GM18873 (cell line): ENCODE data around the gene DOCK10.
A peak's percentile ranks its signal among the peaks of the same experiment; 100 is the strongest.
"Not testable (repeated sequence)": the region's sequence is repeated elsewhere in the genome, so short reads cannot be mapped to it uniquely, and the experiment has no call there.

ENCODE experiments used
- ATAC-seq: cut with Tn5 transposase; IDR thresholded peaks from one replicate; pipeline ENCODE4 v1.9.1; 2021; ENCODE audit warnings: mild to moderate bottlenecking, moderate library complexity, moderate number of reproducible peaks; ENCODE audit not compliant: unreplicated experiment, low FRiP score

Gene DOCK10

DNA sequence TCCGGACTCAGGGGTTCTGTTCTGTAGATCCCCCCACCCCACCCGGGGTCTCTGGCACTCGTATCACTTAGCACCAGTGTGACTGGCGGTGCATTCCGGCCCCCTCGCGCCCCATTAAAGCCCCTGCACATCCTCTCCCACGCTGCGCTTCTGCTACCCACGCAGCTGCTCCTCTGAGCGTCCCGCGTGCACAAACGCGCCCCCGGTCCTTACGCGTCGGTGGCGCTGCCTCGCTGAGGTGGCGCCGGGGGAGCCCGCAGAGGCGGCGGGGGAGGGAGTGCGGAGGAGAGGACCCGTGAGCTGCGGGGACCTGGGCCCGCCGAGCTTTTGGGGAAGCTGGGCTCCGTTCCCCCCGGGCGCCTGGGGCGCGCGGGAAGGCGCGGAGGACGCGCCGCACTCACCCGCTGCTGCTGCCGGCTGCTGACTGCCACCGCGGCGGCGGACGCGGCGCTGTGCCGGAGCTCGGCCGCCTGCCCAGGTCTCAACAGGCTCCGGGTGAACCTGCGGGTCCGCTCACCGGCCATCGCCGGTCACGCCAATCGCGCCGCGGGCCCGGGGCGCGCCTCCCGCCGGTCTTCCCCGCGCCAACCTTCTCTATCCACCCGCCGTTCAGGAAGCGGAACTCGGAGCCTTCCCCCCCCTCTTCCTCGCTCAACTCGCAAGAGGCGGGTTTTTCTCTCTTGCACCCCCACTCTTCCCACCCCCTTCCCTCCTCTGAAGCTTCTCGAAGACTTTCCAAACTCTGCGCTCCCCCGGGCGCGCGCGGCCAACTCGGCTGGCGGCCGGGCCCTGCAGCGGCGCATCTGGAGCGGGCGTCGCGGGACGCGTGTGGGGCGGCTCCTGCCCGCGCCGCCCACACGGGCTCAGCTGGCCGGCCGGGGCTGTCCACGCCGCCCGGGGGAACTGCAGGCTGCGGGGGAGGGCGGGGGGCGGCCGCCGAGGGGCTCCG, at the start of gene DOCK10:
Gene DOCK10 (minus strand): TSS at position 618 of the 949 bp plus-strand sequence. CDS start 94 bp downstream, at position 524.
- peak; percentile 12 for ATAC-seq

DNA sequence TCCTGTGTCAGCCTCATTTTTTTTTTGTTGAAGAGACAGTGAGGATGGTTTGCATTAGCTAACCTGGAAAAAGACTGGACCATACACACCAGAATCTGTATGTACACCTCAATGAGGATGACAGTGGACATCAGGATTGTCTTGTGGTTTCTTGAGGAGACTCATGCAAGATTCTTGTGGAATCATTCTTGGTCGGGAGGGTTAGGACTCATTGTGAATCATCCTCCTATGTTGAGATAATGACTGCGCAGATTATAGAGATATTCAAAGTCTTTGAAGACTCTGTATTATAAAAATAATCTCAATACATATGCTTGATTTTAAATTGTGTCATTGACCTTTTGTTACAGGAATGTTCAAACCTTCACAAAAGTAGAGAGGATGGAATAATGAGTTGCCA, 49.1 kb upstream of the DOCK10 start:
- ATAC-seq, result no peak

DNA sequence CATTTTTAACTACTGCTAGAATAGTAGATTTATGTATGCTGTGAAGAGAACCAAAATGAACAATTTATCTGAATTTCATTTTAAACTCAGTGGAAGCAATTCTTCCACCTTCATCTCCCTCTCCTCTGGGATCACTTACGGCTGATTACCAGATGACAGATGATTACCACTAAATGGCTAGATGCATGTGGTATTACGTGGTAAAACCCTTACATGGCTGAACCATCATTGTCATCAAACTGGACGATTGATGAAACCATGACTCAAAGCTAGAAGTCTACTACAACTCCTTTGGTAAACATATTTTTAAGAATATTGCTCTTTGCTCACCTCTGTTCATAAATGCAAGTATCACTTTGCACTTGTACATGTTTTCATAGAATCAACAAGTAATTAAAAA, 48.5 kb upstream of the DOCK10 start:
- no peak for ATAC-seq

- ATAC-seq, result no peak
Observed at GRCh38 chr2:225086915-225087314, 44.6 kb upstream of the DOCK10 start.

DNA sequence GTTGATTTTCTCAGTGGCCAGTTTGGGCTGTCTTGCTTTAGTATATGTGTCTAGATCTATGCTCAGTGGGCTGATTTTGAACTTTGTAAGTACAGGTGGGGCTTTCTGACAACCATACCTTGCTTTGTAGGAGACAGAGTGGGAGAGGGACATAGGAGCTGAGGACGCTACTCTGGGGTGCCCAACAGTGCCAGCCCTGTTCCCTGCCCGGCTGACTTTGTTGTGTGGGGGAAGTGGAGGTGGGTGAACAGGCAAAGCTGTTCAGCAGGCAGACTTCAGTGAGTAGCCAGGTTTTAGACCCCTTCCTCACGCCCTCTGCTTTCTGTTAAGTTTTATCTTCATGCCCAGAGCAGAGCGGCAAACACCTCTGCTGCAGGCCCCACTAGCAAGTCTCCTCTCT, 44.2 kb upstream of the DOCK10 start:
- ATAC-seq, result no peak

DNA sequence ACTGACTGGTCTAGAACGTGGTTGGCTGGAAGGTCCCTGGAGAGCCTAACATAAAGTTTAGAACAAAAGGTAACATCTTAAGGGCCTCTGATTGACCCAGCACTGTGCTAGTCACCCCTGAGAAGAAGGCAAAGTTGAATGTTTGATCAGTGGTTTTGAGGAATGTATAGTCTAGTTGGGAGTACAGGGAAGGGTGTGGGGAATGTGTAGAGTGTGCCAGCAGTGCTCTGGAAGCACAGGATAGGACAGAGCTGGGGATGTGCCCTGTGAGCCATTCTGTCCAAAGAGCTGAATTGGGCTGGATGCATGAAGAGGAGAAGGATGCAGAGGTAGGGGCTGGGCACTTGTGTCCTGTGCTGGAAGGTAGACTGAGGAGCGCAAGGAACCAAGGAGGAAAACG, 41.0 kb upstream of the DOCK10 start:
- no peak for ATAC-seq

- ATAC-seq, result no peak
Observed at GRCh38 chr2:225076125-225076524, 33.9 kb upstream of the DOCK10 start.

DNA sequence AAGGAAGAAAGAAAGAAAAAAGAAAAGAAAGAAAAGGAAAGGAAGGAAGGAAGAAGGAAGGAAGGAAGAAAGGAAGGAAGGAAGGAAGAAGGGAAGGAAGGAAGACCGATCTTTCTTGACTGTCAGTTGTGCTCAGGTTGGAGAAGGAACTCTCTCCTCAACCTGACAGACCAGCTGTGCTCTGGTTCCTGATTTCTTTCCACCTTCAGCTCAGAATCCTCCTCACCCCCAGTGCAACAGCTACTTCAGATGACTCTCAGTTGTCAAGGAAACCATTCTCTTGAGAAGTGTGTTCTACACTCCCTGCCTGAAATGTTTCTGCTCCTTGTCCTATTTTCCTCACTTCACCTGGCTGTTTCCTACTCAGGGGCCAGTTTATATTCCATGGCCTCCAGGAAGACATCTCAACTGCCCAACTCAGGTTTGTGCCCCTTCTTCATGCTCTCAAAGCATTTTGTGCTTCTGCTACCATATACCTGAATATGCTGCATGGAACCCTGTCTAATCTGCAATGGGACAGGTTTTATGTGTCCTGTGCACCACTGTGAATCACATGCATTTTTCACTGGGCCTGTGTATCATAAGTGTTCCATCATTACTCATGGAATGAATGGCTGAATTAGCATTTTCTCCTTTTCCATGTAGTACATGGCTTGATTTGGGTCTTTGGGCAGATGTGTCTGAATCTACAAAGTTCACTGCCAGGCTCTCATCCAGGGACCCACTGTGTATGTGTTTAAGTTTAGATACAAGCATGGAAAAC, 32.8 kb upstream of the DOCK10 start:
- no peak for ATAC-seq

- no peak for ATAC-seq
Observed at GRCh38 chr2:225074366-225074765, 32.1 kb upstream of the DOCK10 start.

- ATAC-seq, result no peak
Observed at GRCh38 chr2:225073198-225073597, 30.9 kb upstream of the DOCK10 start.

- ATAC-seq, result no peak
Observed at GRCh38 chr2:225072444-225072843, 30.2 kb upstream of the DOCK10 start.

GRCh38 chr2:225070811-225071210, 28.5 kb upstream of the DOCK10 start:
- no peak for ATAC-seq

DNA sequence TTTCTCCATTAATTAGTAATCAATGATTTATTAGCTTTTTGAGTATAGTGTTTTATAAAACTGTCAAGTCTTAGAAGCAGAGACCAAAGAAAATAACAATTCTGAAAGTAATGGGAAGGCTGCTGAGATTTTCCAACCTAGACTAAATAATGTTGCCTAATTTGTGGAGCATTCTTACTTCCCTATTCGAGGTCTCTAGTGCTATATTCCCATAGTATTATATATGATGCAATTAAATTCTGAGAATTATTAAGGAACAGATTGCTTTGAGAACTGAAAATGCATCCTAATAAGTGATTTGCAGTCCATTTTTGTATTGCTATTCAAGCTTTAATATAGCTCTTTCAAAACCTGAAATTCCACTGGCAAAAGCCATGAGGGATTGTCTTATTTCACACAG, 27.7 kb upstream of the DOCK10 start:
- ATAC-seq, result no peak

- ATAC-seq, result no peak
Observed at GRCh38 chr2:225069477-225069876, 27.2 kb upstream of the DOCK10 start.

- ATAC-seq, result no peak
Observed at GRCh38 chr2:225065882-225066281, 23.6 kb upstream of the DOCK10 start.

GRCh38 chr2:225064928-225065327, 22.7 kb upstream of the DOCK10 start:
- ATAC-seq, result no peak

DNA sequence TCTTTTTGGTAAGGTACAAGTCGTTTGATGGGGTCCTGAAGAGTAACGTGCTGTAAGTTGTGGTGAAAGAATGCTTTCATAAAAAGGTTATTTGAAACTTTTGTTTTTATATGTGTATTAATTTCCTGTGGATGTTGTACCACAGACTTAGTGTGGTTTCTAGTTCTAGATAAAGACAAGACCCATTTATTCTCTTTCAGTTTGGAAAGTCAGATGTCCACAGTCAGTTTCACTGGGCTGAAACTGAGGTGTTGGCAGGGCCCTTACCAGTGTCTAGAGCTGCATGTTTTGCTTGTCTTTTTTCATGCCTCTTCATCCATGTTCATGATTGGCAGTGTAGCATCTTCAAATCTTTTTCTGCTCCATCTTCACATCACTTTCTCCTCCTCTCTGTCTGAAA, 22.1 kb upstream of the DOCK10 start:
- no peak for ATAC-seq

GRCh38 chr2:225056330-225057073, 14.2 kb upstream of the DOCK10 start:
- no peak for ATAC-seq

DNA sequence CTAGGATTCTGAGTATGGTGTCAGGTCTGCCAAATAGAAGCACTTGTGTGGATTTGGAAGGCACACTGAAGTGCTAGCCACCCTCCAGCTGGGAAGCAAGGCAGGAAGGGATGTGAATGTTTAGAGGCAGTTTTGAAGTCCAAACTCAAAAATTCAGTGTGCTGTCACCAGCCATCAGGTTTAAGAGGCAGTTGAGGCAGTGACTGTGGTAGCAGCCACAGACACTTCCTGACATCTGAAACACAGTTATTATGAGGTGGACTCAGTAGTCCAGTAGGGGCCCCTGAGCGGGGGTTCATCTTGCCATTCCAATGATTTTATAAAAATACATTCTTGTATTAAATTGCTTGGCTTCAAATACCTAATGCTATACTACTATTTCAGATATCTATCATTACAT, 13.4 kb upstream of the DOCK10 start:
- ATAC-seq, result no peak

DNA sequence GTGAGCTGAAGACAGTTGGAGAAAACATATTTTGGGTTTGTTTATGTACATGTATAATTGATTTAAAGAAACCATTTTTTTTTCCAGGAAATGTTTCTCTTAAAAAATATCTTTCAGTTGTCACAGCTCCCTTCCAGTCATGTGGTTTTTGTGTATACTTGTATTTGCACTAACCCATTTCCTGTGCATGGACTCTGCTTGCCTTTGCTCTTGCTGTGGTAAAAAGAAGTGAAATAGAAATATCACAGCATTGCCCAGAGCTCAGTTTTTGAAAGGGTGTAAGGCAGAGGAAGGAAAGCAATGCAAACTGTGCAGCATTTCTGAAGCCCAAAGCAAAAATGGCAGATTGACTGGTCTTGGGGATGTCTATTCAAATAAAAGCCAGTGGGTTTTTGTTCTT, 10.4 kb upstream of the DOCK10 start:
- ATAC-seq, result peak; percentile 82

DNA sequence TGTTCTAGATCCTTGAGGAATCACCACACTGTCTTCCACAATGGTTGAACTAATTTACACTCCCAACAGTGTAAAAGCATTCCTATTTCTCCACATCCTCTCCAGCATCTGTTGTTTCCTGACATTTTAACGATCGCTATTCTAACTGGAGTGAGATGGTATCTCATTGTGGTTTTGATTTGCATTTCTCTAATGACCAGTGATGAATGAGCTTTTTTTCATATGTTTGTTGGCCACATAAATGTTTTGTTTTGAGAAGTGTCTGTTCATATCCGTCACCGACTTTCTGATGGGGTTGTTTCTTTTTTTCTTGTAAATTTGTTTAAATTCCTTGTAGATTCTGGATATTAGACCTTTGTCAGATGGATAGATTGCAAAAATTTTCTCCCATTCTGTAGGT, 5.2 kb upstream of the DOCK10 start:
- ATAC-seq, result not testable (repeated sequence)
